Ramos (cell line): Measurements from ENCODE around the gene PITPNC1.

Experiments used
- in situ Hi-C: fragments of 300-500 bp; cut with MboI; formaldehyde crosslinking; loops from one replicate; pipeline ENCODE4 v1.14.3; 2022; ENCODE audit warnings: low sequenced_read_pairs; ENCODE audit not compliant: unreplicated experiment

The PITPNC1 gene

GRCh38 chr17:67729903-67730302 lies 352.8 kb downstream of the PITPNC1 start:
- in situ Hi-C loops: no loop called here

GRCh38 chr17:67730731-67731130 lies 353.6 kb downstream of the PITPNC1 start:
- in situ Hi-C loops: no loop called here

GRCh38 chr17:67733449-67733848 lies 356.4 kb downstream of the PITPNC1 start:
- in situ Hi-C loops: no loop called here

GRCh38 chr17:67737145-67737544 lies 360.1 kb downstream of the PITPNC1 start:
- in situ Hi-C loops: no loop called here

- in situ Hi-C loops: no loop called here
Observed at GRCh38 chr17:67742025-67742424, 364.9 kb downstream of the PITPNC1 start.
